ENCODE data around the gene SLC37A4.

The SLC37A4 gene

DNA sequence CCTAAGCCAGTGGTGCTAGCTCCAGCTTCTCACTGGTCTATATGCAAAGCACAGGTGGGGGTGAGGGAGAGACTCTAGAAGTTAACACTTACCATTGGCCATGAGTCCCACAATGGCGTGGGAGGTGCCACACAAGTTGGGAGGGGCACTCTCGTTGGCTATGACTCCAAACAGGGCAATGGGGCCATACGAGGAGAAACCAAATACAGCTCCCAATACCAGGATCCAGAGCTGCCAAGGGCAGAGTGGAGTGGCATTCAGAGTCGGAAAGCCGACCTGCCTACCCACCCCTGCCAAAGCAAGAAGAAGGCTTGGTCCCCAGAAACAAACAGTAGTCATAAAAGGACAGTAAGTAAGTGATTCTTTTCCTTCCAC is 5.6 kb downstream of the SLC37A4 start:
- TF ChIP-seq POLR2A (IDR thresholded peaks at IDR 0.05; ENCODE audit: extremely low read depth, insufficient read length), result no peak
- TF ChIP-seq, protein P1, sequence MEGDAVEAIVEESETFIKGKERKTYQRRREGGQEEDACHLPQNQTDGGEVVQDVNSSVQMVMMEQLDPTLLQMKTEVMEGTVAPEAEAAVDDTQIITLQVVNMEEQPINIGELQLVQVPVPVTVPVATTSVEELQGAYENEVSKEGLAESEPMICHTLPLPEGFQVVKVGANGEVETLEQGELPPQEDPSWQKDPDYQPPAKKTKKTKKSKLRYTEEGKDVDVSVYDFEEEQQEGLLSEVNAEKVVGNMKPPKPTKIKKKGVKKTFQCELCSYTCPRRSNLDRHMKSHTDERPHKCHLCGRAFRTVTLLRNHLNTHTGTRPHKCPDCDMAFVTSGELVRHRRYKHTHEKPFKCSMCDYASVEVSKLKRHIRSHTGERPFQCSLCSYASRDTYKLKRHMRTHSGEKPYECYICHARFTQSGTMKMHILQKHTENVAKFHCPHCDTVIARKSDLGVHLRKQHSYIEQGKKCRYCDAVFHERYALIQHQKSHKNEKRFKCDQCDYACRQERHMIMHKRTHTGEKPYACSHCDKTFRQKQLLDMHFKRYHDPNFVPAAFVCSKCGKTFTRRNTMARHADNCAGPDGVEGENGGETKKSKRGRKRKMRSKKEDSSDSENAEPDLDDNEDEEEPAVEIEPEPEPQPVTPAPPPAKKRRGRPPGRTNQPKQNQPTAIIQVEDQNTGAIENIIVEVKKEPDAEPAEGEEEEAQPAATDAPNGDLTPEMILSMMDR (IDR thresholded peaks at IDR 0.05; ENCODE audit: low read depth, low read length), result no peak
- no peak for TF ChIP-seq MYC (IDR thresholded peaks at IDR 0.05; ENCODE audit: low read depth, low read length)
- no peak for TF ChIP-seq MAX (IDR thresholded peaks at IDR 0.05; ENCODE audit: low read depth, low read length)
- H3K4me3 ChIP-seq (ENCODE audit: low read depth, low read length), result no peak overlapping the region
- DNase-seq (ENCODE audit: low read depth), result no peak

- no peak for DNase-seq (ENCODE audit: low read depth)
- no peak for TF ChIP-seq MAX (IDR thresholded peaks at IDR 0.05; ENCODE audit: low read depth, low read length)
- TF ChIP-seq MYC (IDR thresholded peaks at IDR 0.05; ENCODE audit: low read depth, low read length), result no peak
- TF ChIP-seq, protein P1 (IDR thresholded peaks at IDR 0.05; ENCODE audit: low read depth, low read length), result no peak
- TF ChIP-seq POLR2A (IDR thresholded peaks at IDR 0.05; ENCODE audit: extremely low read depth, insufficient read length), result no peak
- no peak overlapping the region for H3K4me3 ChIP-seq (ENCODE audit: low read depth, low read length)
Measured at GRCh38 chr11:119024430-119025098, 6.1 kb downstream of the SLC37A4 start.

GRCh38 chr11:119023741-119024140 is 6.9 kb downstream of the SLC37A4 start:
- no peak for DNase-seq (ENCODE audit: low read depth)
- TF ChIP-seq MYC (IDR thresholded peaks at IDR 0.05; ENCODE audit: low read depth, low read length) (no peak), MAX (IDR thresholded peaks at IDR 0.05; ENCODE audit: low read depth, low read length) (no peak), POLR2A (IDR thresholded peaks at IDR 0.05; ENCODE audit: extremely low read depth, insufficient read length) (no peak)
- TF ChIP-seq, protein P1 (IDR thresholded peaks at IDR 0.05; ENCODE audit: low read depth, low read length), result no peak
- no peak overlapping the region for H3K4me3 ChIP-seq (ENCODE audit: low read depth, low read length)

DNA sequence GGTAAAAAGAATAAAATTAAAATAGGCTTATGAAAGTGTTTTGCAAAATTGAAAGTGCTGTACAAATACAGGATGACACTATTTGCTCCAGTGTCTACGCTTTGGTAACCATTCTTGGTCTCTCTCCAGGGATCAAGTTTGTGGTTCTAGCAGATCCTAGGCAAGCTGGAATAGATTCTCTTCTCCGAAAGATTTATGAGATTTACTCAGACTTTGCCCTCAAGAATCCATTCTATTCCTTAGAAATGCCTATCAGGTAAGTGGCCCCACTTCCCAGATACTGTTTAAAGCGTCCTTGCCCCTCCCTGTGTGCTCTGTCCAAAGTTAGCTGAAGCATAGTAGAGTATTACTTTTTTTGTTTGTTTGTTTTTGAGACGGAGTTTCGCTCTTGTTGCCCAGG is 9.0 kb downstream of the SLC37A4 start:
- no peak for TF ChIP-seq POLR2A (IDR thresholded peaks at IDR 0.05; ENCODE audit: extremely low read depth, insufficient read length)
- TF ChIP-seq, protein P1 (IDR thresholded peaks at IDR 0.05; ENCODE audit: low read depth, low read length), result no peak
- TF ChIP-seq MYC (IDR thresholded peaks at IDR 0.05; ENCODE audit: low read depth, low read length), result no peak
- TF ChIP-seq MAX (IDR thresholded peaks at IDR 0.05; ENCODE audit: low read depth, low read length), result no peak
- DNase-seq (ENCODE audit: low read depth), result no peak
- no peak overlapping the region for H3K4me3 ChIP-seq (ENCODE audit: low read depth, low read length)

- no peak for DNase-seq (ENCODE audit: low read depth)
- TF ChIP-seq POLR2A (IDR thresholded peaks at IDR 0.05; ENCODE audit: extremely low read depth, insufficient read length) (no peak), MAX (IDR thresholded peaks at IDR 0.05; ENCODE audit: low read depth, low read length) (no peak), MYC (IDR thresholded peaks at IDR 0.05; ENCODE audit: low read depth, low read length) (no peak)
- TF ChIP-seq, protein P1 (IDR thresholded peaks at IDR 0.05; ENCODE audit: low read depth, low read length), result no peak
- H3K4me3 ChIP-seq (ENCODE audit: low read depth, low read length), result peak overlapping the region; percentile 100
Measured at GRCh38 chr11:119019996-119020395, 10.7 kb downstream of the SLC37A4 start.
